Measurements from ENCODE around the gene LRP2.
"Not testable (repeated sequence)": the region's sequence is repeated elsewhere in the genome, so short reads cannot be mapped to it uniquely, and the experiment has no call there.

The LRP2 gene

DNA sequence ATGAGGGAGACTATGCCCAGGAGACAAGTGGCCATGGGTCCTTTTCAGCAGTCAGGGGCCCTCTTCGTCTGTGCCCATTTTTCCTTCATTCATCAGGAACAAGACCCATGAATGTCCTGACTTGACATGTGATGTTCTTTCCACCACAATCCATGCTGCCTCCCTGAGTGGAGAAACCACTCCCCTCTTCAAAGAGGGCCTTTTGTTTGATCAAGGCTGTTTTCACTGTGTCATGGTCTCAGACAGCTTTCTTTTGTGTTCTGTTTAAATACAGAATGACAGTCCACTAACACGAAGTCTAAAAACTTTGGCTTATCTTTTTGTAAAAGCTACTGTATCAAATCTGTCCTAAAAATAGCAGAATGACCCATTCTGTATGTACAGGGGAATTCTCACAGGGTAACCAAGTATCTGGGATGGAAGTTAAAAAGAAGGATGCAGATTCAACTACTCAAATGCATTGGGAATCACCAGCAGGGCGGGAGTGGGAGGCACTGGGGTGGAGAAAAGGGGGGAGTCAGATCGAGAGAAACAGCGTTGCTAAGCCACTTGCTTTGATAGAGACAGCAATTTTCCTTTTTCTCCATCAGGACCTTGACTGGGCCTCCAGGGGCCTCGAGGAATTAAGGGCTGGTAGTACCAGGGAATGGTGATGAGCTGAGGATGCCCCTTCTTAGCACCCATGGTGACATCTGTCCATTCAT, 13.9 kb downstream of the LRP2 start:
- DNase-seq (ENCODE audit: low read depth, low spot score) = no peak

DNA sequence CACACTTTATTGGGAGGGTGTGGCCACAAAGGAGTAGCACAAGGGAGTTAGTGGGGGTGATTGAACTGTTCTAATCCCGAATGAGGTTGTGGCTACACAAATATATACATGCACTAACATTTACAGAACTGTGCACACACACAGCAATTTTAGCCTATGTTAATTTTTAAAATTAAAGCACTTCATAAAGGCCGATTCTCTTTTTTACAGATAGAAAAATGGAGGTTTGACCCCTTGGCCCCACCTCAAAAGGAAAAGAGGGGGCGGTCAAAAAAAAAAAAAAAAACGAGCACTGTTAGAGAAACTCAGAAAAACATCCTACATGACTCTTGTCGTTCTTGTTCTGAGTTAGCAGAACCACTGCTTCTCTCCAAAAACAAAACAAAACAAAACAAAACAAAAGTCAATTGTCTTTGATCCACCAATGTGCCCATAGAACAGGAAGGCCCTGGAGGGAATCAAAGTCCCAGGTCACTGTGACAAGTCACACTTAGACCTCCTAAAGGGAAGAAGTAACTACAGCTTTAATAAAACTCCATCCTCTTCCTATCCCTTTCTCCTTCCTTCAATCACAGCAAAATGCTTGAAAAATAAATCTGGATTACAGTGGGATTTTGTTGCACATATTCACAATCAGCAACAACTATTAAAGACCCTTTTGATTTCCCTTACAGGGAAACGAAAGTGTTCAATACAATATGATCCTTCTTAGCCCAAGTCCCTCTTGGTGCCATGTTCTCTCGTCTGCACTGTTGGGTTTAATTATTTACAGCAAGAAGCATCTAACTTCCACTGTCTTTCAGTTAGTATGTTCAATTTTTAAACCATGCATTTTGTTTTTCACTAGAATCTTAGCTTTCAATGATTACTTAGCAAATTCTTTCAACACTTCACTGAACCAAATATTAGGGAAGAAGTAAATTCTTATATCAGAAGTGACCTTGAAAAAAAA, 16.6 kb downstream of the LRP2 start:
- DNase-seq (ENCODE audit: low read depth, low spot score) = no peak

DNA sequence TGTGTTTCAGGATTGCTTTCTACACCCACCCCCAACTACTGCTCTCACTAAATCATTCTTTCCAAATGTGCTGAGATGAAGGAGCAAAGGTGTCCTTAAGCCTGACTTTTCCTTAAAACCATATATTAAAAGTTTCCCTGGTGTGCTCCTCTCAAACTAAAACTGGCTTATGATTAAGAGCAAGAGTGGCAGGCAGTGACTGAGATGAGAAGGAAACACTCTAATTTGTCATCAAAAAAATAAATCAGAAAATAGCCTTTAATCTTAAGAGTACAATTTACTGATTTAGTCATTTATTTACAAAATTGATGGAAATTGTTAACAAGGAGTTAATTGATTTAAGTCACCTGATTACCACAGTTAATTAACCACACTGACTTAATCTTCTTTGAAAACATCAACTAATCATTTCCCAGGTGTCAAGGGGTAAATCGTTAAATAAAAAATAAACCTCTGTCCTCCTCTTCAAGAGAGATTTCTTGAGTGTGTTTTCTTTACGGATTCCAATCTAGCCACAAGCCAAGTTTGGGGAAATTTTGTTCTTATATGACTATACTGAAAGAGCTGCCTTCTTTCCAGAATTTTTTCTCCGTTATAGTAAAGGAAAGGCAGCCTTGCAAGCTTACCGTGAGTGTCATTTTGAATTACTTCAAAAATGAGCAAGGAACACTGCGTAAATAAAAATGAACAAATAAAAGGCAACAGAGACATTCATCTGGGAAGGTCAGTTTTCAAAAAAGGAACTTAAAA, 17.4 kb downstream of the LRP2 start:
- no peak for DNase-seq (ENCODE audit: low read depth, low spot score)

DNA sequence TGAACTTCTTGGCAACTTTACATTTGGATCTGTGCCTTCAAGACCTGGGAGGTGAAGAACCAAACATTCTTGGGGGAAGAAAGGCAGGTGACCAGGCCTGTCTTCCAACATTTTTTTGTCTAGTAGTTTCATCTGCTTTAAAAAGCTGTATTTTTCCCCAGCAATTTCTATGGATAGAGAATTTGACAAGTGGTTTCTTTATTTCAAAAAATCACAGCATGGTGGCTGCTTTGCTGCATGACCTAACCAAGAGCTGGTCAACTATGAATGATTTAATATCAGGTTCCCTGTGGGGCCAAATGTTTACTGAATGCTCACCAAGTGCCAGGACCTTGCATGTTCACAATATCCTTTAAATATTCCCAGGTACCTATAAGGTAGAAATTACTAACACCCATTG, 19.1 kb downstream of the LRP2 start:
- DNase-seq (ENCODE audit: low read depth, low spot score) = no peak

DNA sequence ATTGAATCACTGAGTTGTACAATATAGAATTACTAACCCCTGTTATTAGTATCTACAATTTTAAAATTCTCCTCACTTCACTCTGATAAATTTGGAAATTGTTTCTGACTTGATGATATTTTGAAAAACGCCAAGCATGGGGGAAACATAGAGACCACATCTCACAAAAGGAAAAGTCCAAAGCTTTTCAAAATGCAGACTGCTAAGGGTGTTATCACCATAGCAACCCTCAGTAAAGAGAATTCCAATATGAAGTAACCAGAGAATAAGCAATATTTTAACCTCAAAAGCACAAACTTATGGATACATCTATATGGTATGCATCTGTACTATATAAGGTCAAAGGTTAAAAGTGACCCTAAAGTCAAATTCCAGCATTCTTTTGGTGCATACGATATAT, 22.7 kb downstream of the LRP2 start:
- no peak for DNase-seq (ENCODE audit: low read depth, low spot score)

DNA sequence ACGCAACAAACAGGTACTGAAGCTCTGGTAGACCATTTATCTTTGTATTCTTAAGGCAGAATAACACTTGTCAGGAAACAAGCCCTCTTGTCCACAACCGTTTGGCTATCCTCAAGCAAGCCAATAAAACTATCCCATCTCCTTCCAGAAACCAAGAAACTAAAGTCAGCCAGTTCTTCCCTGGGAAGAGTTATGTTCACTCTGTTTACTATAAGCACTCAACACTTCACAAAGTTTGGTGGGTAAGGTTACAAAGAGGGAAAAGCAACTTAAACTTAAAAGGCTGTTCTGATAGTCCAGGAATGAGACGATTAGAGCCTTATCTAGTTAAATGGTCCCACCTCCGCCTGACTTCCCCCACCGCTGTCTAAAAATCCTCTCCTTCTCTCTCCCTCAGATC, 25.6 kb downstream of the LRP2 start:
- DNase-seq (ENCODE audit: low read depth, low spot score) = no peak

DNA sequence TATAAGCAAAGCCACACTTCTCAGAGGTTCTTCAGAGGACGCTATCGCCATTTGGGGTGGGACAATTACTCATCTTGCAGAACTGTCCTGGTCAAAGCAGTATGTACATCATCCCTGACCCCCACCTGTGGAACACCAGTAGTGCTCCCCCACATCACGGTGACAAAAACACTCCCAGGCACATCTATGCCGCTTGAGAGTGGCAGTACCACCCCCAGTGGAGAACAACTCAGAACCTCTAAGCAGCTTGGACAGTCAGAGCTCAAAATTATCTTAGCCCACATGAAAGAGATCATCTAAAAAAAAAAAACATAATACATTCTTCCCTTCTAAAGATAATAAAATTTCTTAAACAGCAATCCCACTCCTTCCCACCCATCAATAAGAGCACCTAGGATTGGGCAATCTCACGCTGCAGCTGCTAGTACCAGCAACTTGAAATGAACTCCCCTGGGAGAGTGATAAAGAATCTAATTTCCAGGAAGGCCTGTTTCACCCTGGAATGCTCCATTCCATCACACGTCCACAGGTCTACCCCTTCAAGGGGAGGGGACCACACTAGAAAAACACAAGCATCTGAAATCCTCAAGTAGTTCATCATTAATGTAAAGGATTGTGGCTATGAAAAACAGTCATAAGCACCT, 31.7 kb downstream of the LRP2 start:
- DNase-seq (ENCODE audit: low read depth, low spot score) = no peak

DNA sequence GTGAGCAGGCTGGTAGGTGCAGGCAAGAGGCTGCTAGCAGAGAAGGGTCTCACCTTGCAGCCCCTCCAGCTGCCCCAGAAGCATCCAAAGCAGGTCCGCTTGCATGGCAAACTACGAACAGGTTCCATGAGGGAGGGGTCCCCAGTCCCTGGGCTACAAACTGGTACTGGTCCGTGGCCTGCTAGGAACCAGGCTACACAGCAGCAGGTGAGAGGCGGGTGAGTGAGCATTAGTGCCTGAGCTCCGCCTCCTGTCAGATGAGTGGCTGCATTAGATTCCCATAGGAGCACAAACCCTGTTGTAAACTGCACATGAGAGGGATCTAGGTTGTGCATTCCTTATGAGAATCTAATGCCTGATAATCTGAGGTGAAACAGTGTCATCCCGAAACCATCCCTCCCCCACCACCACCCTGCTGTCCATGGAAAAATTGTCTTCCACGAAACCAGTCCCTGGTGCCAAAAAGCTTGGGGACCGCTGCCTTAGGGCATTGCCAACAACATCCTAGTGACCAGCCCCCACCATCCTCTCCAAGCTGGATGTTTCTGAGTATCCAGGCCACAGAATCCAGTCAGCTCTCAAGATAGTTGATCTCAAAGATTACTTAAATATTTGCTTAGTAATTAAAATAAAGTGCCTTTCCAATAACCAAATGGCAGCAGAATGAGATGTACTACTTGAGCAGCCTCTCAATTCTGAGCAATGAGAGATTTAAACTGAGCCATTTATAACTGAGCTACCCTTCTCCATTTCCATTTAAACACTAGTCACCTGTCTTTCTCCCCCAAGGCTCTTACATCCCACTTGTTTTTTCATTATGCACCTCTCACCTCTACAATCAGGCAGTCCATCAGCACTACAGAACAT, 32.4 kb downstream of the LRP2 start:
- DNase-seq (ENCODE audit: low read depth, low spot score) = no peak

DNA sequence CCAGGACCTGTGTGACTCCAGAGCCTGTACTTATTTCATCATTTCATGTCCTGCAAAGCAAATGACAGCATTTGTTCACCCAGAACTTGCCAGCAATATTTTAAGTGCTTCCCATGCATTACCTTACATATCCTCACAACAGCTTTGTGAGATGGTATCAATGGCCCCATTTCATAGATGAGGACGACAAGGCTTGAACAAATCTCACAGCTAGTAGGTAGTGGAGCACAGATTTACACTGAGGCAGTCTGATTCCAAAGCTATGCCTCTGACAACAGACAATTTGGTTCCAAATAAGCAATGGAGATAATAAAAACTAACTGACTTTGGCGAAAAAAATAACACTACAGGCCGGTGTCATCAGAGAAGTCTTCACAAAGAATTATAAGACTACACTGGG, 33.5 kb downstream of the LRP2 start:
- DNase-seq (ENCODE audit: low read depth, low spot score) = no peak

DNA sequence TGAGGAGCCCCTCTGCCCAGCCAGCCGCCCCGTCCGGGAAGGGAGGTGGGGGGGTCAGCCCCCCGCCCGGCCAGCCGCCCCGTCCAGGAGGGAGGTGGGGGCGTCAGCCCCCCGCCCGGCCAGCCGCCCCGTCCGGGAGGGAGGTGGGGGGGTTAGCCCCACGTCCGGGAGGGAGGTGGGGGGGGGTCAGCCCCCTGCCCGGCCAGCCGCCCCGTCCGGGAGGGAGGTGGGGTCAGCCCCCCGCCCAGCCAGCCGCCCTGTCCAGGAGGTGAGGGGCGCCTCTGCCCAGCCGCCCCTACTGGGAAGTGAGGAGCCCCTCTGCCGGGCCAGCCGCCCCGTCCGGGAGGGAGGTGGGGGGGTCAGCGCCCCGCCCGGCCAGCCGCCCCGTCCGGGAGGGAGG, 34.5 kb downstream of the LRP2 start:
- DNase-seq (ENCODE audit: low read depth, low spot score) = not testable (repeated sequence)

DNA sequence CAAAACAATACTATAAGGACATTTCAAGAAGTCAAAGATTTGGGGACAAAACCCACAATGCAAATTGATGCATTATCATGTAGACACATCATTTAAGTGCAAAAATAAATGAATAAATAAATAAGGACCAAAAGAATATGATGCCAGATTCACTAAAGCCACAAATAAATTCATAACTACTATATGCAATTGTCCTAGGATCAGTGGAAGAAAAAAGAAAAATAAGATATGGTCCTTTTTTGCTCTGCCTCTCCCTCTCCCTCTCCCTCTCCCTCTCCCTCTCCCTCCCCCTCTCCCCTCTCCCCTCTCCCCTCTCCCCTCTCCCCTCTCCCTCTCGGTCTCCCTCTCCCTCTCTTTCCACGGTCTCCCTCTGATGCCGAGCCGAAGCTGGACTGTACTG, 36.4 kb downstream of the LRP2 start:
- DNase-seq (ENCODE audit: low read depth, low spot score) = not testable (repeated sequence)

DNA sequence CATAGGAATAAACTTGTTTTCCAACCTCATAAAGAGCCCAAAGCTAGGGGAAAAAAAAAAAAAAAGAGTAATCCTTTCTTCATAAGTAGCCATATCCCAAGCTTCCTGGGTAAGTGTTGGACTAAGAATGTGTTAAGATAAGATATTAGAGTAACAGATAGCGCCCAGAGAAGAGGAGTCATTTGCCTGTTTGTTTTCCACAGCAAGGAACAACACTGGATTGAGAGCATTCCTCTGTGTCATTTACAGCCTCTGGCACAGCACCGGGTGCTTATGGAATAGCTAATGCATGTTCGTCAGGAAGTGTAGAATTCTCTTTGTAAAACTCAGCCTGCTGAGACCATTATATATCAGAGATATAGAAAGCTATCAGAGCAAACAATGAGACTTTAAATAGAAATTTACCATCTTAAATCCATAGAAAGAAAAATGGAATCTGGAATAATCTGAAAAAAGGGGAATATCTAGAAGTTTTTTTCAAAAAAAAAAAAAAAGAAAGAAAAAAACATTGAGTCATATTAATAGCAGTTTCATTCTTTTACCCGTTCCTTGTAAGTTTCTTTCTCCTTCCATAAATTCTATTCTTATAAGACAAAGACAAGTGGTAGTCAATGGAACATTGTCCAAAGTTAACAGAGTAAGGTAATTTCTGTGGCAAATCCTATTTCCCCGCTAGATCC, 37.6 kb downstream of the LRP2 start:
- DNase-seq (ENCODE audit: low read depth, low spot score) = no peak

DNA sequence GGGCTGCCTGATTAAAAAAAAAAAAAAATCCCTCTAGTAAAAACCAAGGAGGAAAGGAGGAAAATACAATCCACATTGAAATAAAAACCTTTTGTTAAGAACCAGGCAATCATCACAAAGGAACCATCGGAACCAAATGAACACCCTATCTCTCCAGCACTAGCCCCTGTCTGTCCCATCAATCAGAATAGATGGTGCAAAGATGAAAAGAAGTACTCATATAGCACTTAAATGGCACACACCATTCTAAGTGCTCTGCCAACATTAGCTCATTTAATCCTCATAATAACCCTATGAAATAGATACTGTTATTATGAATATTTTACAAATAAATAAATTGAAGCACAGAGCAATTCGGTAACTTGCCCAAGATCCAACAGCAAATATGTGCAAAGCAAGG, 38.5 kb downstream of the LRP2 start:
- no peak for DNase-seq (ENCODE audit: low read depth, low spot score)

DNA sequence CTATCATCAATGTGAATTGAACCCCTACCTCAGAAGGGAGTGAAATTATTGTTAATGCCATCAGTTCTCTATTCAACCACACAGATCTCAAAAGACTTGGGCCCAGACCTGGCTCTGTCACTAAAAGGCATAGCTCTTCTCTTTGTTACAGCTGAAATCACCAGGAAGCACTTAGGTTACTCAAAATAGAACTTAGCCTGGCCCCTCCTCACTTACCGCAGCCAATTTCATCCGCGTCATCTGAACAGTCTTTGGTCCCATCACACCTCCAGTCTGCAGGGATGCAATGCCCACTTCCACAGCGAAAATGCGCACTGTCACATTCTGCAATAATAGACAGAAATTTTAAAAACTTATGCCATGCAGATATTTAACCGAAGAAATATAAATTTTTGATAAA, 41.8 kb downstream of the LRP2 start:
- no peak for DNase-seq (ENCODE audit: low read depth, low spot score)

DNA sequence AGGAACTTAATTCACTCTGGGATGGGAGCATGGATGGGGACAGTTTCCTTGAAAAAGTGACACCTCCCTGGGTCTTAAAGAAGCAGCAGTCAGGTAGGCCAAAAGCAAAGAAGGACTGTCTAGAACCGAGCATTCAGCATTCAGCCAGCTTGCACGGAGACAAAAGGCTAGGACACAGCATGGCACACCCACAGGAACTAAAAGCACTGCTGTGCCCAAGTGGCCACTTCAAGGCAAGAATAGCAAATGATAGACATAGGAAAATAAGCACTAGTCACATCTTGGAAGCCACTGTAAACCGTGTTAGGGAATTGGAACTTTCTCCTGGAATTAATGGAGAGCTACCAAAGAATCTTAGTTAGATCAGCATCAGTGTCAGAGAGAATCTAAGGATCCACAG, 47.0 kb downstream of the LRP2 start:
- no peak for DNase-seq (ENCODE audit: low read depth, low spot score)

DNA sequence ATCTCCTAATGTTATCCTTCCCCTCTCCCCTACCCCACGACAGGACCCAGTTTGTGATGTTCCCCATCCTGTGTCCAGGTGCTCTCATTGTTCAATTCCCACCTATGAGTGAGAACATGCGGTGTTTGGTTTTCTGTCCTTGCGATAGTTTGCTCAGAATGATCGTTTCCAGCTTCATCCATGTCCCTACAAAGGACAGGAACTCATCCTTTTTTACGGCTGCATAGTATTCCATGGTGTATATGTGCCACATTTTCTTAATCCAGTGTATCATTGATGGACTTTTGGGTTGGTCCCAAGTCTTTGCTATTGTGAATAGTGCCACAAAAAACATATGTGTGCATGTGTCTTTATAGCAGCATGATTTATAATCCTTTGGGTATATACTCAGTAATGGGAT, 54.0 kb downstream of the LRP2 start:
- DNase-seq (ENCODE audit: low read depth, low spot score) = not testable (repeated sequence)

DNA sequence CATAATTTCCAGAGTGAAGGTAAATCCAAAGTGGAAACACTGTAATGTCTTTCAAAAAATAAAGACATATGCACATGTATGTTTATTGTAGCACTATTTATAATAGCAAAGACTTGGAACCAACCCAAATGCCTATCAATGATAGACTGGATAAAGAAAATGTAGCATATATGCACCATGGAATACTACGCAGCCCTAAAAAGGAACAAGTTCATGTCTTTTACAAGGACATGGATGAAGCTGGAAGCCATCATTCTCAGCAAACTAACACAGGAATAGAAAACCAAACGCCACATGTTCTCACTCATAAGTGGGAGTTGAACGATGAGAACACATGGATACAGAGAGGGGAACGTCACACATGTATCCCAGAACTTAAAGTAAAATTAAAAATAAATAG, 57.6 kb downstream of the LRP2 start:
- DNase-seq (ENCODE audit: low read depth, low spot score) = not testable (repeated sequence)

DNA sequence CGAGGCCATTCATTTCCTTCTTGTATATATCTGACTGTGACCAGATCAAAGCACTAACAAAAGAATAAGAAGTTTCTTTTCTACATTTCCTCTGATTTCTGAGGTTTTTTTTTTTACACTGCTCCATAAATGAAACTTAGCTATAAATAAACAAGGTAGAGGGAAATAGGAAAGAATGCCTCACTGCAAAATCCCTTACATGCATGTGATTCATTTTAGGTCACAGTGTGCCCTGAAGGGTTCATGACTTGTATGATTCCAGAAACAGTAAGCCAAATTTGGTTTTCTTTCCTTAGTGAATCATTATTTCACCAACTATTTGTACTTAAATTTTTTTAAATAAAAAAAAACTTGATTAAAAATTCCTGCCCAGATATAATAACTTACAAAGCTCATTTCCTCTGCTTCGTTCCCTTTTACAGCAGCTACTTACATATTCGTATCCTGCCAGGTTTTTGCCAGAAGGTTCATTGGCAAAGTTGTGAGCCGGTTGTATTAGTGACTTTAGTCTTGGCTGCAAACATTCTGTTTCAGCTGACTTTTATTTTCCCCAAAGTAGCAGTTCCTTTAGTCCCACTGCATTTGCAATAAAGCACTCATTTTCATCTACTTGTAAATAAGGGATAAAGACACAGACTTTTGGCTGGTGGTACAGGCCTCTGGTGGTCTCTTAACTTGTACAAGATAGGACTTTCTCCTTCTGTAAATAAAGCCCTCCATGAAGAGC, 58.6 kb downstream of the LRP2 start:
- DNase-seq (ENCODE audit: low read depth, low spot score) = no peak

DNA sequence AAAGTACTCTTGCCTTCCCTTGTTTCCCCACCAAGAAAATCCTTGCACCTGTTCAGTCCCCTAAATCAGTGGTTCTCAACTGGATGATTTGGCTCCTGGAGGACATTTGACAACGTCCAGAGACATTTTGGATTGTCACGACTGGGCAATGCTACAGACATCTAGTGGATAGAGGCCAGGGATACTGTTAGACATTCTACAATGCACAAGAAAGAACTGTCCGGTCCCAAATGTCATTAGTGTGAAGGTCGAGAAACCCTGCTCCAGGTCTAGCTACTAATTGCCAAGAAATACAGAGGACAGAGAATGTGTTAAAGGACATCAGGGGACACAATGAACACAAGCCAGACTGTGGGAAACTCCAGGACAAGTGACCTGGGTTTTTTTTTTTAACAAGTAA, 60.0 kb downstream of the LRP2 start:
- DNase-seq (ENCODE audit: low read depth, low spot score) = no peak

Measured in smooth muscle cell of the brain vasculature (primary cell).